ENCODE results near the gene GJC3. TPM values are rescaled to one million over a fixed set of nuclear protein-coding genes. Genes with fewer than 3 reads are reported as not detected.

GJC3 gene
- total RNA-seq, 1 donor from 2014 or later: 1.0 TPM

GRCh38 chr7:99881370-99881769, 48.0 kb downstream of the GJC3 start:
- Histone ChIP-seq H3K9me3 (ENCODE audit: control insufficient read depth in 3 of 3, low read length in 3 of 3) (no peaks in the 10 kb centered on the region), H3K36me3 (ENCODE audit: control insufficient read depth in 3 of 3, insufficient read depth in 3 of 3, low read length in 3 of 3) (no peaks in the 10 kb centered on the region), H3K4me1 (ENCODE audit: control insufficient read depth in 3 of 3, insufficient read depth in 3 of 3, low read length in 3 of 3) (no peaks in the 10 kb centered on the region), H3K4me3 (ENCODE audit: low read length in 3 of 3) (no peak overlapping the region), H3K27ac (ENCODE audit: low read depth, low read length) (no peak overlapping the region), H3K27me3 (ENCODE audit: control insufficient read depth in 3 of 3, insufficient read depth in 3 of 3, low read length in 3 of 3) (no peaks in the 10 kb centered on the region), H3K9ac (ENCODE audit: low read depth in 1 of 3, low read length in 3 of 3) (no peak overlapping the region)

- H3K36me3 ChIP-seq (ENCODE audit: control insufficient read depth in 3 of 3, insufficient read depth in 3 of 3, low read length in 3 of 3): peaks cover 0 to 2% (median 0%) of the 10 kb centered on the region in 3 donors
- H3K27me3 ChIP-seq (ENCODE audit: control insufficient read depth in 3 of 3, insufficient read depth in 3 of 3, low read length in 3 of 3): no peaks in the 10 kb centered on the region
- H3K9me3 ChIP-seq (ENCODE audit: control insufficient read depth in 3 of 3, low read length in 3 of 3): no peaks in the 10 kb centered on the region
- H3K4me1 ChIP-seq (ENCODE audit: control insufficient read depth in 3 of 3, insufficient read depth in 3 of 3, low read length in 3 of 3): no peaks in the 10 kb centered on the region
- H3K27ac ChIP-seq (ENCODE audit: low read depth, low read length): no peak within 1 kb of the TSS
- no peak within 1 kb of the TSS for H3K9ac ChIP-seq (ENCODE audit: low read depth in 1 of 3, low read length in 3 of 3)
- no peak within 1 kb of the TSS for H3K4me3 ChIP-seq (ENCODE audit: low read length in 3 of 3)
These were observed 52.5 kb downstream of the GJC3 start, which contains the start of gene OR2AE1 for GRCh38 chr7:99876933-99877332. TSS of gene OR2AE1 (minus strand) at chr7:99877033. CDS start at chr7:99877033, 0 bp downstream.

DNA sequence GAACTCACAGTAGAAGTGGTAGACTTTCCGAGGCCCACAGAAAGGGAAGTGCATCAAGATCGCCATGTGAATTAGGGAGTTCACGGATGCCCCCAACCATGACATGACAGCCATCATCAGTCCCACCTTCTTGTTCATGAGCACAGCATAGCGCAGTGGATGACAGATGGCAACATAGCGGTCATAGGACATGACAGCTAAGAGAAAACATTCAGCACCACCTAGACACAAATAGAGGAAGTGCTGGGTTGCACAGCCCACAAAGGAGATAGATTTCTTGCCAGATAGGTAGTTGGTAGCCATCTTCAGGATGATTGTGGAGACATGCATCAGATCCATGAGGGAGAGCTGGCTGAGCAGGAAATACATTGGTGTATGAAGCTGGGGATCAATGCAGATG, 52.9 kb downstream of the GJC3 start:
- no peak overlapping the region for H3K4me3 ChIP-seq (ENCODE audit: low read length in 3 of 3)
- no peaks in the 10 kb centered on the region for H3K27me3 ChIP-seq (ENCODE audit: control insufficient read depth in 3 of 3, insufficient read depth in 3 of 3, low read length in 3 of 3)
- no peaks in the 10 kb centered on the region for H3K4me1 ChIP-seq (ENCODE audit: control insufficient read depth in 3 of 3, insufficient read depth in 3 of 3, low read length in 3 of 3)
- no peaks in the 10 kb centered on the region for H3K9me3 ChIP-seq (ENCODE audit: control insufficient read depth in 3 of 3, low read length in 3 of 3)
- H3K27ac ChIP-seq (ENCODE audit: low read depth, low read length): no peak overlapping the region
- peaks cover 0 to 2% (median 0%) of the 10 kb centered on the region in 3 donors for H3K36me3 ChIP-seq (ENCODE audit: control insufficient read depth in 3 of 3, insufficient read depth in 3 of 3, low read length in 3 of 3)
- no peak overlapping the region for H3K9ac ChIP-seq (ENCODE audit: low read depth in 1 of 3, low read length in 3 of 3)

Small RNAs within 50 kb of the gene (small RNA-seq; reads per million reads assigned to genes)
- gene RF00019 (not detected), gene RF00561 (not detected)

Other genes with a start within 250 kb of the GJC3 start
- 1.0 TPM for gene CYP3A5, start 249.6 kb downstream of the GJC3 start, total RNA-seq
- 0.52 TPM for gene CYP3A7, start 194.4 kb downstream of the GJC3 start, total RNA-seq
- gene CYP3A4, start 145.4 kb downstream of the GJC3 start, total RNA-seq: not detected
- not detected for gene CYP3A43, start 101.6 kb downstream of the GJC3 start, total RNA-seq
- not detected for gene OR2AE1, start 52.6 kb downstream of the GJC3 start, total RNA-seq
- gene TRIM4, start 10.1 kb downstream of the GJC3 start, total RNA-seq: 15.1 TPM
- gene AZGP1, start 46.4 kb upstream of the GJC3 start, total RNA-seq: 9.4 TPM
- gene ZKSCAN1, start 86.0 kb upstream of the GJC3 start, total RNA-seq: 32.9 TPM
- 11.5 TPM for gene ZSCAN21, start 120.2 kb upstream of the GJC3 start, total RNA-seq
- gene ZNF3, start 152.1 kb upstream of the GJC3 start, total RNA-seq: 34.4 TPM
- gene COPS6, start 159.3 kb upstream of the GJC3 start, total RNA-seq: 57.4 TPM
- 42.3 TPM for gene MCM7, start 171.8 kb upstream of the GJC3 start, total RNA-seq
- gene AP4M1, start 172.0 kb upstream of the GJC3 start, total RNA-seq: 20.9 TPM
- 11.0 TPM for gene TAF6, start 189.7 kb upstream of the GJC3 start, total RNA-seq
- gene CNPY4, start 190.0 kb upstream of the GJC3 start, total RNA-seq: 25.6 TPM
- gene MBLAC1, start 197.3 kb upstream of the GJC3 start, total RNA-seq: 1.0 TPM
- 73.1 TPM for gene LAMTOR4, start 219.3 kb upstream of the GJC3 start, total RNA-seq
- gene TRAPPC14, start 229.1 kb upstream of the GJC3 start, total RNA-seq: 2.6 TPM
- gene GAL3ST4, start 239.0 kb upstream of the GJC3 start, total RNA-seq: 2.1 TPM
- 5.2 TPM for gene GPC2, start 247.8 kb upstream of the GJC3 start, total RNA-seq
- gene STAG3, start 248.3 kb upstream of the GJC3 start, total RNA-seq: 0.52 TPM